ENCODE measurements around the gene HDHD5.

The HDHD5 gene

DNA sequence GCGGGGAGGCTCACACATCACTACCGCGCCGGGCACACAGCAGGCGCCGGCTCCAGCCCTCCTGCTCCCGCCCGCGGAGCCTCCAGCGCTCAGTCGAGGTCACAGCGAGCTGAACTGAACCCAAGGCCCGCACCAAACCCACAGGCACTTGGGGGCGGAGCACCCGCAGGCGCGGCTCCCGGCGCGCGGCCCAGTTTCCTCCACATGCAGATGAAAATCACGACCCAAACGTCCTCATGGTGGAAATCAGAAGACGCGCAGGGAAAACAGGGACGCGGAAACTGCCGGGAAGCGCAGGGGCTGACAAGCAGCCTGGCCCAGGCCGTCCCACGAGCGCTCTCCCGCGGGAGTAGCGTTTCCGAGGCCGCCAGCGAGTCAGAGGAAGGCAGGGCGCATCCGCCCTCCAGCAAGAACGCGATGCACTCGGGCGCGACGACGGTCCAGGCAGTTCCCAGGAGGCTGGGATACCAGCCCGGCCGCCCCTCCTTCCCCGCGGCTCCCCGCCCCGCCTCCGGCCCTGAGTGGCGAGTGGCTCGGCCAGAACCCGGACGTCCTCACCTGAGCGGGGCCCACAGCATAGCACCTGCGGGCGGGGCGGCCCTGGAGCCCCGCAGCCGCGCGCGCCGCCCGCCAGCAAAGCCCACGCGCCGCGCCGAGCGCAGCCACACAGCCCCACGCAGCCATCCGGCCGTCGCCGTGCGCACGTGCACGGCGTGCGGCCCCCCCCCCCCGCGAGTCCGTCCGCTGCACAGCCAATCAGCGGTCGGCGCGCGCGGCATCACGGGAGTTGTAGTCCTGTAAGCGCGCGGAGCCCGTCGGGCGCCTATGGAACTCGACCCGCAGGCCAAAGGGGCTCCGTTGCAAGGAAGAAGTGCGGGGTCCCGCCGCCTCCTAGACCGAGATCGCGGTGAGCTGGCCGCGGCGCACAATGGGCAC lies at the start of gene HDHD5:
TSS of gene HDHD5 (minus strand) at position 710 of the 936 bp plus-strand sequence. CDS start at position 684, 26 bp downstream.
- peak; percentile 89 to 93 for DNase-seq

DNA sequence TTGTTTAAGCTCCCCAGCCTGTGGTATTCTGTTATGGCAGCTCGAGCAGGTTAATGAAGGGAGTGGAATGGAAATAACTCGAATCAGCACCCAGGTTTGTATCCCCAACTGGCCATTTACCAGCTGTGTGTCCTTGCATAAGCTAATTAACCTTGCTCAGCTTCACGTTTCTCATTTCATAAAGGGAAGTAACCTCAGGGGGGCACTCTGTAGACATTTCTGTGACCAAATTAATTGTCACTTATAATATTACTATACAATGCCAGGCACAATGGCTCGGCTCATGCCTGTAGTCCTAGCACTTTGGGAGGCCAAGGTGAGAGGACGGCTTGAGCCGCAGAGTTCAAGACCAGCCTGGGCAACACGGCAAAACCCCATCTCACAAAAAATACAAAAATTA lies 46.4 kb upstream of the HDHD5 start:
- DNase-seq, result no peak

DNA sequence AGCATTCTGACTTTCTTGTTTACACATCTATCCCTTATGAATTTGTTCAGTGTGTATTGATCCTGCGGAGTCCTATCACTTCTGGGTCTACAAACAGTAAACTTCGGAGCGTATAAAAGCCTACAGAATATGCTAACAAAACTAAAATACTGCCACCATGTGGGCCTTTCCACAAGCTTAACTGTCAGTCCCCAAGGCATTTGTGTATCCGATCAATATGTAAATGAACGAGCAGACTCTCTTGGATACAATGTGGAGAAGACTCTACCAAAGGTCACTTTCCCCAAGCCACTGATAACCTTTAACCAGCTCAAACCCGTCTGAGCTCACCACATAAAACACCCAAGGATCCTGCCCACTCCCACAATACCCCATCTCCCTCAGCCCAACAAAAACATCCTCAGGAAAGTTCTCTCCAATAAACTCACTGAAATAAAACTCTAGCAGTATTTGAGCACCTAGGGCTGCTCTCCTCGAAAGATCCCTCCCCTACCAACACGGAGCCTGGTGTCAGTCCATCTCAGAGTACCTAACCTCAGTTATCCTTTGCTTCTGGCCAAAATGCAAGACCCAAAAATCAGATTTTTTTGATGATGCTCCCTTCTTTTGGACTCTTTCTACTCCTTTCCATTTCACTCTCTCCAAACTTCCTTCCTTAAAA lies 42.3 kb upstream of the HDHD5 start:
- no peak for DNase-seq

DNA sequence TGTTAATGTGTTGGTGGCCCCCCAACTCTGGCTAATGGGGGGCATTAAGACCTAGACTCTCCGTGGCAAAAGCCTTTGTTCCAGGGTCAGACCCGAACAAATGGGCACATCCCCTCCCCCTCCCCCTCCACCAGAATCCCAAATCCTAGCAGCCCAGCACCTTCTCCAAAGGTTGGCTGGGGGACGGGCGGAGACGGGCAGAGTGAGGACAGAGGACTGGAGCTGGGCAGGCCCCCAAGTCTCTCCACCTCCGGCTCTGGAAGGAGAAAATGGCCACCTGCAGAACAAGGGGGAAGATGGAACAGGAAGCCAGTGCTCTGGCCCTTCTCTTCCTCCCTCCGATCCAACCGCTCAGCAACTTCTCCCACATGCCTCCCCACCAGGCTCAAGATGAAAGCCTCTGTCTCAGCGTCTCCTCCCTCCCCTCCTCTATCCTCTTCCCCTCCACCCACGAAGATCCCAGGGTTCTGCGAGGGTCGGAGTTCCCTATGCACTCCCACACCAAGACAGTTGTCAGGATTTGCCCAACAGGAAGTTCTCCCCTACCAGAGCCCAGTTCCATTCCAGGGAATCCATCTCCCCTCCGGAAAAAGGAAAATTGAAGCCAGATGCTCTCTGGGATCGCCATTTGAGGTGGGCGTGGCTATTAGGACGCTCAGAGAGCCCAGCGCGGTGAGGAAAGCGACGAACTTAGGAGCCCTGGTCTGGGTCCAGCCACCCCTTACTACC lies 40.1 kb upstream of the HDHD5 start:
- DNase-seq, result no peak

DNA sequence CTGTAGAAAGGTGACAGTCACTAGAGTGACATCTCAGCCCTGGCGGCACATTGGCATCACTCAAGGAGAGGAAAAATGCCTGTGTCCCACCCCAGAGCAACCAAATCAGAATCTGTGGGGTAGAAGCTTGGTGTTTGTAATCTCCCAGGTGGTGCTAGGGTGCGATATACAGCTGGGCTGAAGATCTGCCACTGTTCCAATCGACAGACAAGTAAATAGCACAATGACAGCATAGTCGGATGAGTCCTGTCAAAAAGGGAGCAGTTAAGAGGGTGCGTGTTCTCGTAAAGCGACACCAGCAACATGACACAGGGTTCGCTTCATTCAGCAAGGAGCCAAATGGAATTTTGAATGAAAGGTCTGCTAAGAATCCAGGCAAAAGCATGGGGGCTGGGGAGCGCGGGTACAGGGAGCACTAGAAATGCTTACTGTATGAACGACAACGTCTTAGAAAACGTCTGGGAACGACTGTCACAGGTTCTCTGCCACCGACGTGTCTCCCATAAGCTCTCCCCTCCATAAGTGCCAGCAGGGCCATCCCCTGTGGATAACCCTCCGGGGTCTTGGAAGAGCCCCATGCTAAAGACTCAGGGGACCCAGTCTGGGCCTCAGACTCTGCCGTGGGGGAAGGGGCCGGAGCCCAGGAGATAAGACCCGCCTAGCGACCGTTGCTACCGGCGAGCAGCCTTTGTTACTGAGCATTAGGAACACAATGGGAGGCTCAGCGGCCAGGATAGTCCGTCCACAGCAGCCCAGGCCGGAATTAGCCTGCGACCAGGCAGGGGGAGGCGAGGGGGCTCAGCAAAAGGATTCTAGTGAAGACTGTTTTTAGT lies 39.3 kb upstream of the HDHD5 start:
- DNase-seq, result no peak

DNA sequence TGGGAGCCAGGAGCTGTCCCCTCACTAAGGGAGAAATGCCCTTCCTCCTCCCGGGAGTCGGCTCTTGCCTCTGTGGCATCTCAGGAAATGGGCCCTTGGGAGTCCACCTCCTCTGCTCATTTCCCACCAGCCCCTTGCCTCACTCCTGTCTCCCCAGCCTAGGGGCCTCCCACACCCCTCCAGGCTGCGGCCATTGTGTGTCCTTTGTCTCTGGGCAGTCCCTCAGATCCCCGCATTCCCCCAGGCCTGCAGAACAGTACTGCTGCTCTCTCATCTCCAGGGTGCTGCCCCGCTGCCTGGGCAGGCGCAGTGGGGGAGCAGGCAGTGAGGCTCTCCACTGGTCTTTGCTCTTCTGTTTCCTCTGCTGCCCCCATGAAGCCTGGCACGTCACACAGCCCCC lies 35.1 kb upstream of the HDHD5 start:
- DNase-seq, result no peak

DNA sequence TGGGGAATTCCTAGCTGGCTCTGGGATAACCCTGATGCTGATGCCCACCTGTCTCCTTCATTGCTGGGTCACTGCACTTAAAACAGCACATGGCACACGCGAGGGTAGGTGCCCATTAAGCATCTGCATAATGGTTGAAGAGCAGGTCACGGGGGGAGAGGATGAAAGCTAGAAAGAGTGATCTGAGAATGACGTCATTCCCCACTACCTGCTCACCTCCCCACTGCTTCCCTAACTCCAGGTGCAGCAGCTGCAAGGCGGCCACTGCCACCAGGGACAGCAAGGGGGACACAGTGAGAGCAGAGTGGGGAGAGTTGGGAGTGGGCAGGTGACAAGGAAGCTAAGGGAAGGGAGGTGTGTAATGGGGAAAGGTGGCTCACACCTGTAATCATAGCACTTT lies 33.1 kb upstream of the HDHD5 start:
- no peak for DNase-seq

DNA sequence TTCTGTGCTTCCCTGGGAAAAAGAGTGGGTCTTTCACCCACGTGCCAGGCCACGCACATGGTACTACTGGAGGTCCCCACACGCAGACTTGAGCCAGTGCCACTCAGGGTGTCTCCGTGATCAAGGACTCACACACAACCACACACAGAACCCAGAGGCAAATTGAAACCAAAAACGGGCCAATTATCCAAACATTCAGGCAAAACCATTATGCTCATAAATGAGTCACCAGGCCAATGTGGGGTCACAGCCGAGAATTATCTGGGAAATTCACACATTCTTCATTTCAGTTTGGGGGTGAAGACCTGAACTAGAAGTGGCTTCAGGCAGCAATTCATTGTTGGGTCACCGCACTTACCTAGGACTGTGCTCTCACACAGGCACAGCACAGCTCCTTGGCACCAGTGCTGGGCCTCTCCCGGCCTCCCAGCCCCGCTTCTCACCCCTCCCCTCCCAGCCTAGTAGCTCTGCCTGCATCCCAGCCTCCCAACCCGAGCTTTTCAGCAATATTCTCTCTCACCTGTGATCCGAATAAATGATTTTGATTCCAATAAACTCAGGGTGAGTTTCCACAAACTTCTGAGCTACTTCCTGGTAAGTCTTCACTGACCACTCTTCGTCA lies 32.2 kb upstream of the HDHD5 start:
- DNase-seq, result no peak

DNA sequence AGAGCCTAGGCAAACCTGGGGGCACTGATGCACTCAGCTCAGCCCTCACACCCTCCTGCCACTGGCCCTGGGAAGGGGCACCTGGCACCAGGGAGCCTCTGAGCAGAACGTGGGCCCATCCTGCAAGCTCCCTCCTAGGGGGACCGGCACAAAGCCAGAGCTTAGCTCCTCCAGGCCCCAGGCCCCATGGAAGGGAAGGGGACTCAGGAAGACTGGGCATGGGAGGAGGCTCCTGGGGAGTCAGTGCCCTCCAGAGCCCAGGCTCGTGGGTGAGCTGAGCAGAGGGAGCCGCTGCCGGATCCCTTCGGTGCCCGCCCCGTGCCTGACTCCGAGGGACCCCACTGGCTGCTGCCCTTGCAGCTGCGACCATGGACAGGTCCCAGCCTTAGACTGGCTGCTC lies 31.6 kb upstream of the HDHD5 start:
- DNase-seq, result no peak

DNA sequence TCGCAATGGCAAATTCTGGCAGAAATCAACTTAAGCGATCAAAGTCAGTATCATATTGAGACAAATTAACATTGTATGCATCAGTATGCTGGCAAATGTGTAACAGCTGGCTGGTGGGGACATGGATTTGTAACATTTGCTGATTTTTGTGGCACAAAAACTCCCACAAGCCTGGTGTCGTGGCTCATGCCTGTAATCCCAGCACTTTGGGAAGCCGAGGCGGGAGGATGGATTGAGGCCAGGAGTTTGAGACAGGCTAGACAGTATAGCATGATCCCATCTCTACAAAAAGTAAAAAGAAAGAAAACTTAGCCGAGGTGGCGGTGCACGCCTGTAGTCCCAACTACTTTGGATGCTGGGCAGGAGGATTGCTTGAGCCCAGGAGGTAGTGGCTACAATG lies 17.6 kb upstream of the HDHD5 start:
- DNase-seq, result no peak

DNA sequence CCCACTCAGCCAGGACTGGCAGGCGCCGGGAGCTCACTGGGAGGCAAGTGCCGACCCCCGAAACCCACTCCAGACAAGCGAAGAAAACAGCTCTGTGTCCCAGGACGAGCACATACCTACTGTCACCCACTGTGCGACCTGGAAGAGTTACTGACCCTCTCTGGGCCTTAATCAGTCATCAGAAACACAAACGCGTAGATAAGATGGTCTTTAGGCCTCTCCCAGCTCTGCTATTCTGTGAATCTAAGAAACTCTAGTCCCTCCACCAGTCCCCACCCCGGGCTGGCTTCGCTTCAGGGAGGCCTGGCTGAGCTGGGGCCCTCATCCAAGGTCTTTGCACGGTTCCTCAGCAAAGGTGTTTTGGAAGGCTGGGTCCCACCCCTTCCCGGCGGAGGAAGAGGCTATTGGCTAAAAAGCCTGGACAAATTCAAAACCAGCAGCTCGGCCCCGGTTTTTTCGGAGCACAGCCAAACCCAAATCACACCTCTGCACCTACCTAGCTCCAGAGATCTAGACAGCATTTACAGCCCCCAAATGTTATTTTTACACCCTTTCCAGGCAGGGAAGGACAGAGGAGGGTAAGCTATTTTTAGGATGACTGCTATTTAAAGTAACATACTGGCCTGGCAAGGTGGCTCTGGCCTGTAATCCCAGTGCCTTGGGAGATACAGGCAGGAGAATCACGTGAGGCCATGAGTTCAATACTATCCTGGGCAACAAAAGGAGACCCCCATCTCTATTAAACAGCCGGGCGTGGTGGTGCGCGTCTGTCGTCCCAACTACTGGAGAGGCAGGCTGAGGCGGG lies 13.2 kb upstream of the HDHD5 start:
- no peak for DNase-seq

DNA sequence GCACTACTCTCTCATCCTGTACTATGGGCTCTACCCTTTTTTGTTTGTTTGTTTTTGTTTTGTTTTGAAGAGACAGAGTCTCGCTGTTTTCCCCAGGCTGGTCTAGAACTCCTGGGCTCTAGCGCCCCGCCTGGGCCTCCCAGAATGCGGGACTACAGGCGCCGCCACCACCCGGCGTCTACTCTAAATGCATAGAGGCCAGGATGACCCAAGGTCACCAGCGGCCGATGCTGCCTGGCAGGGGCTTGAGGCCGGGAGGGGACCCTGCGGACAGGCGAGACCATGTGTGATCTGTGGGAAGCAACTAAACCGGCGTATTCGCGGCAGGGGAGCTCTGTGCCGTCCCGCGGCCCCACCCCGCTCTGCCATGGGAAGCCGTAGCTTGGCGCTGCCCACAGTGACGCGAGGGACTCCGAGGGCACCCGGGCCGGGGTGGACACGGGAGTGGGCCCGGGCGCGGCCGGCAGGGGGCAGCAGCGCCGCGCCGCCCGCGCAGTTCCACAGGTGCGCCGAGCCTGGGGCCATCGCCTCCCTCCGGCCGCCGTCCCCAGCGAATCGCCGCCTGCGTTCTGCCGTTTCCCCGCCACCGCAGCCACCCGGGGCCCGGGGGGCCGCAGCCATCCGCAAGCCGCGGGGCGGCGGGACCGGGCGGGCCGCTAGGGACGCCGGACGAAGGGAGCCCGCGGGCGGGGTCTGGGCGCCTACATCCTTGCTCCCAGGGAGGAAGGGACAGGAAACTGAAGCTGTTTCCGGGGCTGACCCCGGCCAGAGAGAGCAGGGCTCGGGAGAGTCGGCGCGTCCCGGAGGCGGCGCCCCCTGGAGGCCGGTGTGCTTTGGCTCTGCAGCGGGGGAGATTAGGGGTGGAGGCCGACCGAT lies 12.3 kb upstream of the HDHD5 start:
- peak; percentile 73 to 75 for DNase-seq

DNA sequence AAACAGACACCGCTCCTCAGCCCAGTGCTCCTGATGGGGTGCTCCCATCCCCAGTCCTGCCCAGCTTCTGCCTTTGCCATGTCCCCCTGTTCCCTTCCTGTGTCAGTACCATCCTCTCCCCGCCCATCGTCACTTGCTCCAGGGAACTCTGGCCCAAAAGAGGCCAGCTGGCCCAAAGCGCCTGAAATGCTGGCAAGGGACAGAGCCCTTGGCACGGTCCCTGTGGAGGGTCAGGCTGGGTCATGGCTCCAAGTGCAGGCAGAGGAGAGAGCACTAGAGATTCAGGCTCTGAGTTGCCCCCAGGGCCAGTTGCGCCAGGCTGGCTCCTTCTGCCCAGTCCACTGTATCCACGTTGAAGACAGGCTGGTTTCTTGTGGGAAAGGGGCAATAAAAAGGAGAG lies 8.4 kb upstream of the HDHD5 start:
- no peak for DNase-seq

DNA sequence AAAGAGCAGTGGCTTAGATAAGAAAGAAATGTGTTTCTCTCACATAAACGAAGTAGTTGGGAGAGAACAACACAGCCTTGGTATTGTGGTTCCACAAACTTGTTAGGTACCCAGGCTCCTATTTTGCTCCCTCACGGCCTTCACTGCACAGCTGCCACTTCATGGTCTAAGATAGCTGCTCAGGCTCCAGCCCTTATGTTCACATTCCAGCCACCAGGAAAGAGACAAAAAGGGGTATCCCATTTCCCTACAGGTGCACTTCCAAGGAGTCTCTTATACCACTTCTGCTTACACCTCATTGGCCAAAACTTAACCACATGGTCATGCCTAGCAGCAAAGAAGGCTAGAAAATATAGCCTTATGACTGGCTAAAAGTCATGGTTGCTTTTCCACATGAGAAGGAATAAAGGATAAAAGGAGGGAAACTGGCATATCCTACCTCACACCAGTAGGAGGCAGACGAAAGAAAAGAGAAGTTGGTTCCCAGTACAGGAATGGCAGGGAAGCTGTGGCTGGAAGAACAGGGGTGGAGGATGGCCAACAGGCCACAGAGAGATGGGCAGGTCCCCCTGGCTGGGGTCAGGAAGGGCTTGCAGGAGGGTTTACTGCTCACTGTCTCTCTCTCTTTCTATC lies 5.4 kb upstream of the HDHD5 start:
- no peak for DNase-seq

DNA sequence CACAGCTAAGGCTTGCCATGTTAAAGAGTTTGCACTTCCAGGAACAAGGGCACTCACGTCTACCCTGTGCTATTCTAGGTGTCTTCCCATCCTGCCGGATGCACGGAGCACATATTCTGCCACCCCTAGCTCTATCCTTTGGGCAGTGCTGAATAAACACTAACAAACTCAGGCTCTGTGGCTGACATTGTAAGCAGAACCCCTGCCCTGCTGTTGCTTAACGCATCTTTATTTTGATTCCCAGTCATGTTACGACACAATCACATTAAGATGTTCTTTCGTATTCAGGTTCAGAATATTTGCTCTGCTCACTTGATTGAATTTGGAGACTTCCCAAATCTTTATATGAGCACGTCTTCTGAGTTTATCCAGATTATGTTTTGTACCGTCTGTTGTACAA lies 3.7 kb upstream of the HDHD5 start:
- no peak for DNase-seq

DNA sequence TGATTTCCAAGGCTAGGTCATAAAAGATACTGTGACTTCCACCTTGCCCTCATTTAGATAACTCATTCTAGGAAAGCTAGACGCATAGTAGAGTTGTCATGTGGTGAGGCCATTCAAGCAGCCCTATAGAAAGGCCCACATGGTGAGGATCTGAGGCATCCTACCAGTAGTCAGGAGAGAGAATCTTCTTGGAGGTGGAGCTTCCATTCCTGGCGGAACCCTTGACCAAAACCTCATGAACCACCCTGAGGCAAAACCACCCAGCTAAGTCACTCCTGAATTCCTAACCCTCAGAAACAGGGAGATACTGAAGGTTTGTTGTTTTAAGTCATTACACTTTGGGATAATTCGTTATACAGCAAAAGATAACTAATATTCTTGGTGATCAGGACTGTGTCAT lies 2.9 kb upstream of the HDHD5 start:
- no peak for DNase-seq

DNA sequence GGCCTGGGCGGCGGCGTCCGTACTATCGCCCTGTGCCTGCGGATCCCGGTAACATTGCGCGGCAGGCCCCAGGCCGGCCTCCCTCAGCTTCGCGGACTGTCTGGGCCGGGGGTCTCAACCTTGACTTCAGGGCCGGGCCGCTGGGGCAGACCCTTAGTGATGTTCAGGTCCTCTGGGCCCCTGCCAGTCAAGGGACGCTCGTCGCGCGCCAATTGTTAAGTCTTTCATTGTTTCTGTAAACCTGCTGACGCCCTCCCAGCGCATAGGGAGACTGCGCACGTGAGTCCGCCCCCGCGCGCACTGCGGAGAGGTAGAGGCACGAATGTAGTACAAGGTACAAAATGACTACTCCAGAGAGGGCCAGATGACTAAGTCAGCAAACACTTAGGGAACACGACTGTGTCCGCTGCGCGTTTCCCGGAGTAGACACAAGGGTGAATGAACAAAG lies 451 bp upstream of the HDHD5 start:
- DNase-seq, result peak; percentile 57 to 61

DNA sequence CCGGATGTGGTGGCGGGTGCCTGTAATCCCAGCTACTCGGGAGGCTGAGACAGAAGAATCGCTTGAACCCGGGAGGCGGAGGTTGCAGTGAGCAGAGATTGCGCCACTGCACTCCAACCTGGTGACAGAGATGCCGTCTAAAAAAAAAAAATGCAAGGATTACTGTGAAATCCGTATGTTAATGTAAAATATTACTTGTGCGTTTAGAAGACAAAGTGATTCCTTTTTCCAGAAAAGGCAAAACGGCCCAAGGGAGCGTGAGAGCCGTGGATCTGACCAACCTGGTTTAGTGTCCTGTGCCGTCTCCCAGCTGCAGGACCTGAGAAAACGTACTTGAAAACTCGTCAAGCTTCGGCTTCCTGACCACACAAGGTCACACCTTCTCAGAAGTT lies 905 bp downstream of the HDHD5 start:
- DNase-seq, result no peak

DNA sequence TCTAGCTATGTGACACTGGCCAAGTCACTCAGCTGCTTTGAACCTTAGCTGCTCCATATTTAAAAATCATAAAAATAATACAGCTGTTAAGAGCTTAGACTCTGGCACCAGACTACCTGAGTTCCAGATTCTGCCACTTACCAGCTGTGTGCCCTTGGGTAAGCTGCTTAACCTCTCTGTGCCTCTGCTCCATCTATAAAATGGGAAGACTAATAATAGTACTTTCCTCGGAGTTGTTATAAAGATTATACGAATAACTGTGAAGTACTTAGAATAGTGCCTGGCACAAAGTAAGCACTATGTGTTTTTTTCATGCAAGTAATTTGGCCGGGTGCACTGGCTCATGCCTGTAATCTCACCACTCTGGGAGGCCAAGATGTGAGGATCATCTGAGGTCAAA lies 1.4 kb downstream of the HDHD5 start:
- DNase-seq, result no peak

DNA sequence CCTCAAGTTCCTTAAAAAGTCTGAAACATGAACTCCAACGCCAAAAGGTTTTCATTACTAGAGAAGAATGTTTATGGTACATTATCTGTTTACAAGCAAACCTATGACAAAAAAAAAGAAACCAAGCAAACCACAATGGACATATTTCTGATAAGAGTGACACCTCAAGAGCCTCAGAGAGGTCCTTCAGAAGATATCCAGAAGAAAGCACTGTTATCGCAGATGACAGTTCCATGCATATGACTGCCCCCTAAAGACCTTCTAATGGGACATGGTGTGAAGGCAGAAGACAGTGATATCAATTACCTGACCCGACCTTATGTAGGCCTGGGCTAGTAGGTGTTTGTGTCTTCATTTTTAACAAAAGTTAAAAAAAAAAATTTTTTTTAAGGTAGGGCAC lies 3.1 kb downstream of the HDHD5 start:
- no peak for DNase-seq
